ENCODE results near the gene PTPRZ1. TPM values are rescaled to one million over a fixed set of nuclear protein-coding genes. Genes with fewer than 3 reads are reported as not detected.

Gene PTPRZ1
- total and polyA plus RNA-seq, 2 of the 8 experiments (the other 6 are each of a cell fraction or from before 2014, with no cell fraction given) = 112 to 135 TPM

DNA sequence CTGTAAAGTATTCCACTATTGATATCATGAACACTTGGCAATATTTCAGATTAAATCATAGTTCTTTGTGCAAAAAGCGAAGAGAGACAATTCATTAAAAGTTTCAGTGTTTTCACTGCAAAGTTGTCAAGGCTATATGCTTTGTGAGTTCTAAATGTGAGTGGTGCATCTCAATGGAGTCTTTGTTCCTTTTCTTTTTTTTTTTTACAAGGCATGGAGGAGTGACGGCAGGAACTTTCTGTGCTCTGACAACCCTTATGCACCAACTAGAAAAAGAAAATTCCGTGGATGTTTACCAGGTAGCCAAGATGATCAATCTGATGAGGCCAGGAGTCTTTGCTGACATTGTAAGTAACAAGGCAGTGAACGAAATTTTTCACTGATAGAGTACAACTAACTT, 186.6 kb downstream of the PTPRZ1 start (continued):
- TF ChIP-seq SUZ12 (IDR thresholded peaks at IDR 0.05; ENCODE audit: low read length) (no peak), FOSL1 (IDR thresholded peaks at IDR 0.05; ENCODE audit: insufficient read depth, low read depth, low read length) (no peak), CHD7 (IDR thresholded peaks at IDR 0.05; ENCODE audit: insufficient replicate concordance, low read length) (no peak), CREB1 (IDR thresholded peaks at IDR 0.05) (no peak)

Data from H1 (cell line).